DOHH2 (cell line): Measurements from ENCODE around the gene COX6B2.

Experiments used
- H3F3A ChIP-seq: fragments of 200-600 bp; sonication (generic), shearing (Covaris generic); 2 replicates; pipeline ENCODE4 v1.6.0; 2016; ENCODE audit warnings: antibody characterized with exemption, mild to moderate bottlenecking; ENCODE audit not compliant: control insufficient read depth, insufficient read depth
- H3K27ac ChIP-seq: fragments of 200-600 bp; sonication (generic); 2 replicates; pipeline ENCODE4 v1.5.1; 2014; ENCODE audit warnings: low read depth, mild to moderate bottlenecking, low read length, moderate library complexity
- H3K27me3 ChIP-seq: fragments of 200-600 bp; sonication (generic); 2 replicates; pipeline ENCODE4 v1.6.1; 2014; ENCODE audit warnings: mild to moderate bottlenecking, low read length, mixed read lengths; ENCODE audit not compliant: control insufficient read depth
- H3K36me3 ChIP-seq: fragments of 200-600 bp; sonication (generic); 2 replicates; pipeline ENCODE4 v1.6.1; 2014; ENCODE audit warnings: mild to moderate bottlenecking, low read length, moderate library complexity, mixed read lengths; ENCODE audit not compliant: control insufficient read depth
- H3K4me1 ChIP-seq: fragments of 200-600 bp; sonication (generic); 2 replicates; pipeline ENCODE4 v1.6.1; 2014; ENCODE audit warnings: mild to moderate bottlenecking, low read length, mixed read lengths; ENCODE audit not compliant: control insufficient read depth
- H3K4me2 ChIP-seq: fragments of 200-600 bp; sonication (generic); 2 replicates; pipeline ENCODE4 v1.6.0; 2014; ENCODE audit warnings: mild to moderate bottlenecking, low read length, moderate library complexity
- H3K4me3 ChIP-seq: fragments of 200-600 bp; sonication (generic); 2 replicates; pipeline ENCODE4 v1.5.1; 2014; ENCODE audit warnings: mild to moderate bottlenecking, low read length, mixed read lengths
- H3K79me2 ChIP-seq: fragments of 200-600 bp; sonication (generic); 2 replicates; pipeline ENCODE4 v1.6.1; 2014; ENCODE audit warnings: mild to moderate bottlenecking, low read length, mixed read lengths; ENCODE audit not compliant: control insufficient read depth
- H3K9me2 ChIP-seq: fragments of 200-600 bp; sonication (generic); replicated peaks from 2 replicates; pipeline ENCODE4 v1.6.1; 2014; ENCODE audit warnings: mild to moderate bottlenecking, low read length, mixed read lengths; ENCODE audit not compliant: control insufficient read depth
- H3K9me3 ChIP-seq: fragments of 200-600 bp; sonication (generic); 2 replicates; pipeline ENCODE4 v1.6.1; 2014; ENCODE audit warnings: antibody characterized with exemption, low read length, mixed read lengths; ENCODE audit not compliant: control insufficient read depth, insufficient read depth
- H4K20me1 ChIP-seq: fragments of 200-600 bp; sonication (generic); 2 replicates; pipeline ENCODE4 v1.6.0; 2014; ENCODE audit warnings: low read depth, mild to moderate bottlenecking, antibody characterized with exemption, low read length, moderate library complexity; ENCODE audit not compliant: control insufficient read depth, insufficient read depth
- EZH2phosphoT487 ChIP-seq: fragments of 200-600 bp; sonication (generic); IDR thresholded peaks from 2 replicates; pipeline ENCODE4 v1.6.1; 2017; ENCODE audit warnings: borderline replicate concordance, mild to moderate bottlenecking, antibody characterized with exemption, low read length, moderate library complexity, mixed read lengths
- TF ChIP-seq, protein P1 (sequence below): fragments of 200-600 bp; sonication (generic); IDR thresholded peaks from one replicate; pipeline ENCODE4 v1.5.1; 2014; ENCODE audit warnings: antibody characterized with exemption, mild to moderate bottlenecking, low read depth, low read length; ENCODE audit not compliant: poor library complexity, severe bottlenecking

Gene COX6B2

DNA sequence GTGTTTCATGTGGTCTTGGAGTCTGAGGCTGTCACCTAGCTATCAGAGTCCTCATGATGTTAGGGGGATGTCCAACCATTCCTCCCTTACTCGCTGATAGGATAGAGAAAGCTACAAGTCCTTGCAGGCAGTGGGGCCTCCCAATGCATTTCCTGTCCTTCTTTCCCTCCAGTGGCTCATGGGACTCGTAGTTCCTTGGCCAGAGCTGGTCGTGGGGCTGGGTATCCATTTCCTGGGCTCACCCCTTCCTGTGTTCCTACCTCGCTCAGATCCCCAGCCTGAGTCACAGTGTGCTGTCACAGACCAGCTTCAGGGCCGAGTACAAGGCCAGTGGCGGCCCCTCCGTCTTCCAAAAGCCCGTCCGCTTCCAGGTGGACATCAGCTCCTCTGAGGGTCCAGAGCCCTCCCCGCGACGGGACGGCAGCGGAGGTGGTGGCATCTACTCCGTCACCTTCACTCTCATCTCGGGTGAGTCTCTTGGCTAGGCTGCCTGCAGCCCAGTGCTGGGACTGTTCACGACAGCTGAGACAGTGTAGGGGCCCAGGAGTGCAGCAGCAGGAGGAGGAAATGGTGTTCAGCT is 48.4 kb downstream of the COX6B2 start:
- no peaks in the 10 kb centered on the region for H4K20me1 ChIP-seq
- no peaks in the 10 kb centered on the region for H3K79me2 ChIP-seq
- no peaks in the 10 kb centered on the region for H3K36me3 ChIP-seq
- H3K27me3 ChIP-seq = peaks cover under 1% of the 10 kb centered on the region; the same call in 1 of the 2 replicates
- H3K9me3 ChIP-seq = no peaks in the 10 kb centered on the region
- H3F3A ChIP-seq = no peaks in the 10 kb centered on the region
- no peak overlapping the region for H3K27ac ChIP-seq
- H3K4me3 ChIP-seq = no peak overlapping the region
- H3K4me1 ChIP-seq = peaks cover 50% of the 10 kb centered on the region
- TF ChIP-seq EZH2phosphoT487 = no peak
- TF ChIP-seq, protein P1, sequence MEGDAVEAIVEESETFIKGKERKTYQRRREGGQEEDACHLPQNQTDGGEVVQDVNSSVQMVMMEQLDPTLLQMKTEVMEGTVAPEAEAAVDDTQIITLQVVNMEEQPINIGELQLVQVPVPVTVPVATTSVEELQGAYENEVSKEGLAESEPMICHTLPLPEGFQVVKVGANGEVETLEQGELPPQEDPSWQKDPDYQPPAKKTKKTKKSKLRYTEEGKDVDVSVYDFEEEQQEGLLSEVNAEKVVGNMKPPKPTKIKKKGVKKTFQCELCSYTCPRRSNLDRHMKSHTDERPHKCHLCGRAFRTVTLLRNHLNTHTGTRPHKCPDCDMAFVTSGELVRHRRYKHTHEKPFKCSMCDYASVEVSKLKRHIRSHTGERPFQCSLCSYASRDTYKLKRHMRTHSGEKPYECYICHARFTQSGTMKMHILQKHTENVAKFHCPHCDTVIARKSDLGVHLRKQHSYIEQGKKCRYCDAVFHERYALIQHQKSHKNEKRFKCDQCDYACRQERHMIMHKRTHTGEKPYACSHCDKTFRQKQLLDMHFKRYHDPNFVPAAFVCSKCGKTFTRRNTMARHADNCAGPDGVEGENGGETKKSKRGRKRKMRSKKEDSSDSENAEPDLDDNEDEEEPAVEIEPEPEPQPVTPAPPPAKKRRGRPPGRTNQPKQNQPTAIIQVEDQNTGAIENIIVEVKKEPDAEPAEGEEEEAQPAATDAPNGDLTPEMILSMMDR = no peak
- H3K9me2 ChIP-seq = no peaks in the 10 kb centered on the region
- H3K4me2 ChIP-seq = no peak overlapping the region

DNA sequence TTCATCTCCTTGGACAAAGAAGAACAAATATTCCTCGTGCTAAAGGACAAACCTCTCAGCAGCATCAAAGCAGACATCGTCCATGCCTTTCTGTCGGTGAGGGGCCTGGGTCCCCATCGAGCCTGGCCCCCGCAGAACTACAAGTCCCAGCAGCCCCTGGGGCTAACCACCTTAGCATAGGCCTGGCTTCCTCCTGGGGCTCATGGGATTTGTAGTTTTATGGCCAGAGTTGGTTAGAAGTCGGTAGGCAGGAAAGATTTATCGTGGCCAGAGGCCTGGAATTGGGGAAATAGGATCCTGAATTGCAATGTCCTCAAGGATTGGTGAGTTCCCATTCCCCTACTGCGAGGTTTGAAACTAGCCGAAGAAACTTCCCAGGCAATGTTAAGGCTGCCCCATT is 49.0 kb downstream of the COX6B2 start:
- Histone ChIP-seq H3K4me3 (no peak overlapping the region), H3K9me3 (no peaks in the 10 kb centered on the region), H3F3A (no peaks in the 10 kb centered on the region), H4K20me1 (no peaks in the 10 kb centered on the region), H3K4me1 (peaks cover 46% of the 10 kb centered on the region), H3K79me2 (no peaks in the 10 kb centered on the region), H3K9me2 (no peaks in the 10 kb centered on the region), H3K4me2 (no peak overlapping the region), H3K27ac (no peak overlapping the region), H3K36me3 (no peaks in the 10 kb centered on the region), H3K27me3 (peaks cover 4% of the 10 kb centered on the region)
- TF ChIP-seq EZH2phosphoT487 = no peak
- TF ChIP-seq, protein P1 = no peak

DNA sequence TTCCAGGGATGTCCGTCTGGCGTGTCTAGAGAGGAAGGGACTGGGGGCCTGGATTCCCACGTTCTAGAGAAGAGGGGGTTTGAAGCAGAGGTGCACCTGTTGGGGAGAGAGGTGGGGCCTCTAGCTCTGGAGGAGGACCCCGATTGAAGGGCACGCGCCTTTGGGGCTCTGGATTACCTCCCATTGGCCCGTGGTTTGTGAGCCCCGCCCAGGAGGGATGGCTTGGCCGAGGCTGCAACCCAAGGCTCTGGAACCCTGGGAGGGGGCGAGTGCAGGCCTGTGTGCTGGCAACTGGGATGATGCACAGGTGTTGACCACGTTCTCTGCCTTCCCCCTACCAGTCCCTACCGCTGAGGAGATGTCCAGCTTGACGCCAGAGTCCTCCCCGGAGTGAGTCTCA is 49.5 kb downstream of the COX6B2 start:
- no peaks in the 10 kb centered on the region for H3K36me3 ChIP-seq
- no peaks in the 10 kb centered on the region for H3K9me2 ChIP-seq
- H3K9me3 ChIP-seq = no peaks in the 10 kb centered on the region
- H3K27me3 ChIP-seq = peaks cover 7% of the 10 kb centered on the region
- peaks cover 41% of the 10 kb centered on the region for H3K4me1 ChIP-seq
- H4K20me1 ChIP-seq = no peaks in the 10 kb centered on the region
- no peaks in the 10 kb centered on the region for H3K79me2 ChIP-seq
- H3K4me2 ChIP-seq = no peak overlapping the region
- H3K4me3 ChIP-seq = no peak overlapping the region
- H3F3A ChIP-seq = no peaks in the 10 kb centered on the region
- TF ChIP-seq EZH2phosphoT487 = no peak
- TF ChIP-seq, protein P1 = no peak
- H3K27ac ChIP-seq = no peak overlapping the region
